GM20431 (cell line): ENCODE measurements around the gene ADARB1.

Source experiments
- in situ Hi-C: fragments of 300-500 bp; cut with MseI, MboI; formaldehyde crosslinking; loops from one replicate; pipeline ENCODE4 v1.15.0; 2020; ENCODE audit warnings: low sequenced_read_pairs; ENCODE audit not compliant: unreplicated experiment

ADARB1 gene

GRCh38 chr21:45039317-45040156 is 34.8 kb upstream of the ADARB1 start:
- in situ Hi-C loops, result no loop called here

- in situ Hi-C loops, result no loop called here
These were observed 34.1 kb upstream of the ADARB1 start for GRCh38 chr21:45040157-45040711.

- in situ Hi-C loops, result no loop called here
These were observed 33.6 kb upstream of the ADARB1 start for GRCh38 chr21:45040739-45041138.

- in situ Hi-C loops, result no loop called here
These were observed 33.0 kb upstream of the ADARB1 start for GRCh38 chr21:45041351-45041805.

GRCh38 chr21:45041984-45042663 is 32.3 kb upstream of the ADARB1 start:
- in situ Hi-C loops, result no loop called here

GRCh38 chr21:45042664-45043161 is 31.7 kb upstream of the ADARB1 start:
- in situ Hi-C loops, result no loop called here

- in situ Hi-C loops, result no loop called here
These were observed 30.8 kb upstream of the ADARB1 start for GRCh38 chr21:45043541-45044020.

- in situ Hi-C loops, result no loop called here
These were observed 28.9 kb upstream of the ADARB1 start for GRCh38 chr21:45045481-45045880.

GRCh38 chr21:45047257-45047656 is 27.1 kb upstream of the ADARB1 start:
- in situ Hi-C loops, result no loop called here

- in situ Hi-C loops, result no loop called here
These were observed 26.2 kb upstream of the ADARB1 start for GRCh38 chr21:45048026-45048698.

GRCh38 chr21:45048968-45049367 is 25.4 kb upstream of the ADARB1 start:
- in situ Hi-C loops, result no loop called here

- in situ Hi-C loops, result no loop called here
These were observed 24.6 kb upstream of the ADARB1 start for GRCh38 chr21:45049714-45050344.

- in situ Hi-C loops, result no loop called here
These were observed 24.0 kb upstream of the ADARB1 start for GRCh38 chr21:45050345-45050796.

GRCh38 chr21:45050797-45051489 is 23.4 kb upstream of the ADARB1 start:
- in situ Hi-C loops, result no loop called here

GRCh38 chr21:45051580-45052434 is 22.6 kb upstream of the ADARB1 start:
- in situ Hi-C loops, result no loop called here

GRCh38 chr21:45052960-45053359 is 21.4 kb upstream of the ADARB1 start:
- in situ Hi-C loops, result no loop called here

GRCh38 chr21:45053561-45054226 is 20.7 kb upstream of the ADARB1 start:
- in situ Hi-C loops, result no loop called here
